Activated CD4-positive, alpha-beta T cell treated with anti-CD3 and anti-CD28 coated beads, Interleukin-2, amount 10 ng/mL, durations not matched to agents 7 days and 5 days (primary cell): ENCODE data around the gene DUS4L. TPM values are rescaled to one million over a fixed set of nuclear protein-coding genes. Genes with fewer than 3 reads are reported as not detected.
"Not testable (repeated sequence)": the region's sequence is repeated elsewhere in the genome, so short reads cannot be mapped to it uniquely, and the experiment has no call there.

Experiments used
- CTCF ChIA-PET: fragments of 350-600 bp; sonication (Branson Sonifier 250); formaldehyde crosslinking; loops from one replicate; lab custom pipeline; 2021; ENCODE audit warnings: antibody characterized with exemption; lab: Charles Lee
- POLR2A ChIA-PET: fragments of 350-600 bp; sonication (Branson Sonifier 250); formaldehyde crosslinking; loops from one replicate; lab custom pipeline; 2021; ENCODE audit warnings: antibody characterized with exemption; lab: Charles Lee
- DNase-seq: peaks from one replicate; pipeline ENCODE4 v3.0.0-alpha.2; 2020
- H3K27ac Mint-ChIP-seq: one replicate; pipeline ENCODE4 v1.8.0; 2021; ENCODE audit warnings: mild to moderate bottlenecking, moderate library complexity, mixed read lengths
- H3K27me3 Mint-ChIP-seq: one replicate; pipeline ENCODE4 v1.8.0; 2021; ENCODE audit warnings: mixed read lengths
- H3K36me3 Mint-ChIP-seq: one replicate; pipeline ENCODE4 v1.8.0; 2021; ENCODE audit warnings: low read depth, mixed read lengths
- H3K4me1 Mint-ChIP-seq: one replicate; pipeline ENCODE4 v1.8.0; 2021; ENCODE audit warnings: mixed read lengths
- H3K4me3 Mint-ChIP-seq: one replicate; pipeline ENCODE4 v1.8.0; 2021; ENCODE audit warnings: mild to moderate bottlenecking, moderate library complexity, mixed read lengths
- H3K9me3 Mint-ChIP-seq: one replicate; pipeline ENCODE4 v1.8.0; 2021; ENCODE audit warnings: mixed read lengths
- total RNA-seq, 2 experiments: library from RNA; stranded (reverse); gene quantifications; one replicate each; pipeline ENCODE4 v1.2.3, GENCODE V29; 2021

Gene DUS4L, protein sequence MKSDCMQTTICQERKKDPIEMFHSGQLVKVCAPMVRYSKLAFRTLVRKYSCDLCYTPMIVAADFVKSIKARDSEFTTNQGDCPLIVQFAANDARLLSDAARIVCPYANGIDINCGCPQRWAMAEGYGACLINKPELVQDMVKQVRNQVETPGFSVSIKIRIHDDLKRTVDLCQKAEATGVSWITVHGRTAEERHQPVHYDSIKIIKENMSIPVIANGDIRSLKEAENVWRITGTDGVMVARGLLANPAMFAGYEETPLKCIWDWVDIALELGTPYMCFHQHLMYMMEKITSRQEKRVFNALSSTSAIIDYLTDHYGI
- total RNA-seq: 1 to 10 TPM; 7.9 to 9.9 TPM

DNA sequence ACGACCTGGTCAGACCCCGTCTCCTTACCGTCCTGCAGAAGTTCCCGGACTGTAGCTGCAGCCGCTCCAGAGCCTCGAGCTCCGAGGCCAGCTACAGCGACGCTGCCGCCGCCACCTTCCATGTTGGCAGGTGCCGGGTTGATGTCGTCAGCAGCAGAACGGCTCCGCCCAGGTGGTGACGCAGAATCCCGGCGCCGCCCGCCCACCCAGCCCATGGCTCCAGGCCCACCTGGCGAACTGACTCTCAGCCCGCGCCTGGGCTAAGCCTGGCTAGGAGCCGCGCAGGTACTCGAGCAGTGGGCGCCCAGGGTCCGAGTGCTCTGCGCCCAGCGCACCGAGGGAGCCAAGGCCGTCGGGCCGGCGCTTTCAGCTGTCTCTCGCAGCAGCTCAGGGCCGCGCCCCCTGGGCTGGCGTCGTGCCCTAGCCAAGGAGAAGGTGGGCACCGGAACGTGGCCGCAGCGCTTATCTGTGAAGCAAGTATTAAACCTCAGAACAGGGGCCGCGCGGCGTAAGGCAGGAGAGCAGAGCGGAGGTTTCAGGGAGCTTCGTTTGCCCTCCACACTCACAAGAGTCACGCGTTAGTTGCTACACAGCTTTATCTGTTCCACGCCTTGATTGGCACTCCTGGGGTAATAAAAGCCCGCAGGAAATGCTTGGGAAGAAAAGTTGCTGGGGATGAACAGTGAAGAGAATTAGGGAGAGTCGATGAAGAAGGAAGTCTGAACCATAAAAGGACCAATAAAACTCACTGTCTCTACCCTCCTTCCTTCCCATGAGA lies at the start of gene DUS4L, which contains the start of gene COG5:
DUS4L (plus strand) TSS at position 197 of the 778 bp plus-strand sequence. CDS start 3,100 bp downstream, outside the sequence.
COG5 (minus strand) TSS at position 146 of the 778 bp plus-strand sequence; CDS start at position 122, 24 bp downstream.
- Mint-ChIP-seq H3K36me3 (peaks cover 11% of the 10 kb centered on the region), H3K27ac (peak within 1 kb of the TSS; percentile 95), H3K9me3 (no peaks in the 10 kb centered on the region), H3K4me3 (peak within 1 kb of the TSS; percentile 82), H3K4me1 (peaks cover 60% of the 10 kb centered on the region), H3K27me3 (no peaks in the 10 kb centered on the region)
- POLR2A ChIA-PET: interaction anchor here (0.6 kb wide), 1 partner anchor 311 kb away, joined by 5 read pairs; no protein-coding TSS in a partner anchor
- peak; percentile 85 for DNase-seq
- CTCF ChIA-PET: interaction anchor here (0.6 to 1.3 kb wide), 7 partner anchors 13 to 180 kb away, joined by 3 to 4 read pairs (median 3); partner anchors contain the start of gene CBLL1

DNA sequence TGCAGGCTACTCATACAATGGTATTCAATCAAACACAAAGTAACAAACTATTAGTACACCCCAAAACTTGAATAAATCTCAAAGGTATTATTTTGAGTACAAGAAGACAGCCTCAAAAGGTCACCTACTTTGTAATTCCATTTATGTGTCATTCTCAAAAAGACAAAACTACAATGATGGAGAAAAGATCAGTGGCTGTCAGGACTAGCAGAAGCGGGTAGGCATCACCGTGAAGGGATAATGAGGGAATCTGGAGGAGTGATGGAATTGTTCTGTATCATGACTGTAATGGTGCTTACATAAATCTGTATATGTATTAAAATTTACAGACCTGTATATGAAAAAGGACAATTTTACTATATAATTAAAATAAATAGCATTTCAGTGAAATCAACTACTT lies 37.1 kb upstream of the DUS4L start:
- ChIA-PET POLR2A (no interaction called here), CTCF (no interaction called here)
- H3K9me3 Mint-ChIP-seq: peaks cover 3% of the 10 kb centered on the region
- H3K4me1 Mint-ChIP-seq: no peaks in the 10 kb centered on the region
- H3K4me3 Mint-ChIP-seq: no peak overlapping the region
- no peak overlapping the region for H3K27ac Mint-ChIP-seq
- peaks cover 27% of the 10 kb centered on the region for H3K36me3 Mint-ChIP-seq
- no peak for DNase-seq
- no peaks in the 10 kb centered on the region for H3K27me3 Mint-ChIP-seq

DNA sequence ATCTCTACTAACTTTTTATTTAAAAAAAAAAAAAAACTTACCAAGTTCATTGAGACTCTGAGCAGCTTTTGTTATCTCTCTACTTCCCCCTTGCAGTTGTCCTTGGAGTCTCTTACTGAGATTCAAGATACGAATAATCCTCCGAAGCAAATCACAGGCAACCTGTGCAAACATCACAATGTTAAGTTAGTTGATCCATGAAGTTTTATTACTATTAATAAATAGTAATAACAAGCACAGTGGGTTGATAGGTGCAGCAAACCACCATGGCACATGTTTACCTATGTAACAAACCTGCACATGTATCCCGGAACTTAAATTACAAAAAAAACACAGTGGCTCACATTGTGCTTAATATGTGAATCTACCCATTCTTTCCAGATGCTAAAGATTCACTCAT lies 36.6 kb upstream of the DUS4L start:
- no peak overlapping the region for H3K4me3 Mint-ChIP-seq
- CTCF ChIA-PET: interaction anchor here (0.6 kb wide), 1 partner anchor 368 kb away, joined by 3 read pairs; no protein-coding TSS in a partner anchor
- peaks cover 23% of the 10 kb centered on the region for H3K36me3 Mint-ChIP-seq
- POLR2A ChIA-PET: no interaction called here
- no peak for DNase-seq
- no peaks in the 10 kb centered on the region for H3K4me1 Mint-ChIP-seq
- no peaks in the 10 kb centered on the region for H3K9me3 Mint-ChIP-seq
- no peaks in the 10 kb centered on the region for H3K27me3 Mint-ChIP-seq
- no peak overlapping the region for H3K27ac Mint-ChIP-seq

DNA sequence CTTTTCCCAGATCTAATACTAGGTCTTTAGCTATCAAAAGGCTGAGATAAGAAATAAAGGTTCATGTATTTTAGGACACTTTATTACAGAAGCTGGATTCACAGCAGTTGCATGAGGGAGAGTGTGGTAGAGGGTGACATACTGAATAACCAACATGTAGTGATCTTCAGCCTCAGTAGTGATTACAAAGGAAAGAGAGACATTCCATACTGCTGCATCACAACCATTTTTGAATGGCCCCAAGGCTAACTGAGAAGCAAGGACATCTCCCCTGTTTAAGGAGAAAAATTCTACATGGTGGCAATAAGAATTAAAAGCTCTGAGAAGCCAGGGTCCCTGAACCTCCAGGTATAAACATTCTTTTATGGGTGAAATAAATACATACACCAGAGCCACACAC lies 35.3 kb upstream of the DUS4L start:
- H3K9me3 Mint-ChIP-seq: no peaks in the 10 kb centered on the region
- H3K36me3 Mint-ChIP-seq: peaks cover 27% of the 10 kb centered on the region
- no peak overlapping the region for H3K27ac Mint-ChIP-seq
- no peak for DNase-seq
- no peak overlapping the region for H3K4me3 Mint-ChIP-seq
- H3K4me1 Mint-ChIP-seq: peaks cover 2% of the 10 kb centered on the region
- CTCF ChIA-PET: no interaction called here
- POLR2A ChIA-PET: no interaction called here
- no peaks in the 10 kb centered on the region for H3K27me3 Mint-ChIP-seq

DNA sequence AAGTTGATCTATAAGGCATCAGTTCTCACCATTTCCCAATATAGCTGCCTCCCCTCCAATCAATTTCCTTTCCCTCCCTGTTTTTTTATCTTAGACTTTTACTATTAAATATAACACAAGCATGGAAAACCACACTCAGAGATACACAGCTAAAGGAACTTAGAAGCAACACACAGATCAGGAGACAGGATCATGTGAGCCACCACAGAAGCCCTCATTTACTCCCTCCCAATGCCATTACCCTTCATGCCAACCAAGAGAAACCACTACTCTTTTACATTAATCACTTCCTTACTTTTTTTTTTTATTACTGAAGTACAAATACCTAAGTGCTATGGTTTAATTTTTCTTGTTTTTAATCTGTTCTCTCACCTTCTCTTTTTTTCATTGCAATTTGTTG lies 33.0 kb upstream of the DUS4L start:
- H3K4me1 Mint-ChIP-seq: peaks cover 9% of the 10 kb centered on the region
- no peak for DNase-seq
- H3K27me3 Mint-ChIP-seq: no peaks in the 10 kb centered on the region
- POLR2A ChIA-PET: no interaction called here
- H3K27ac Mint-ChIP-seq: no peak overlapping the region
- H3K36me3 Mint-ChIP-seq: peaks cover 39% of the 10 kb centered on the region
- peaks cover 11% of the 10 kb centered on the region for H3K9me3 Mint-ChIP-seq
- CTCF ChIA-PET: interaction anchor here (0.7 kb wide), 1 partner anchor 586 kb away, joined by 4 read pairs; no protein-coding TSS in a partner anchor
- H3K4me3 Mint-ChIP-seq: no peak overlapping the region

DNA sequence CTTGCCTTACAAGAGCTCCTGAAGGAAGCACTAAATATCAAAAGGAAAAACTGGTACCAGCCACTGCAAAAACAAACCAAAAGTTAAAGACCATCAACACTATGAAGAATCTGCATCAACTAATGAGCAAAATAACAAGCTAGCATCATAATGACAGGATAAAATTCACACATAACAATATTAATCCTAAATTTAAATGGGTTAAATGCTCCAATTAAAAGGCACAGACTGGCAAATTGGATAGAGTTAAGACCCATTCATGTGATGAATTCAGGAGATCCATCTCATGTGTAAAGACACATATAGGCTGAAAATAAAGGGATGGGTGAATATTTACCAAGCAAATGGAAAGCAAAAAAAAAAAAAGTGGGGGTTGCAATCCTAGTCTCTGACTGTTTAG lies 29.6 kb upstream of the DUS4L start:
- no peak overlapping the region for H3K4me3 Mint-ChIP-seq
- peaks cover 51% of the 10 kb centered on the region for H3K36me3 Mint-ChIP-seq
- CTCF ChIA-PET: no interaction called here
- H3K27ac Mint-ChIP-seq: no peak overlapping the region
- DNase-seq: no peak
- no peaks in the 10 kb centered on the region for H3K27me3 Mint-ChIP-seq
- peaks cover 9% of the 10 kb centered on the region for H3K4me1 Mint-ChIP-seq
- peaks cover 11% of the 10 kb centered on the region for H3K9me3 Mint-ChIP-seq
- POLR2A ChIA-PET: no interaction called here

DNA sequence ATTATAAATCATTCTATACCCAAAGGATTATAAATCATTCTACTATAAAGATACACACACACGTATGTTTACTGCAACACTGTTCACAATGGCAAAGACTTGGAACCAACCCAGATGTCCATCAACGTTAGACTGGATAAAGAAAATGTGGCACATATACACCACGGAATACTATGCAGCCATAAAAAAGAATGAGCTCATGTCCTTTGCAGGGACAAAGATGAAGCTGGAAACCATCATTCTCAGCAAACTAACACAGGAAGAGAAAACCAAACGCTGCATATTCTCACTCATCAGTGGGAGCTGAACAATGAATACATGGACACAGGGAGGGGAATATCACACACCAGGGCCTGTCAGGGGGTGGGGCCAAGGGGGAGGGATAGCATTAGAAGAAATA lies 26.5 kb upstream of the DUS4L start:
- Mint-ChIP-seq H3K36me3 (peaks cover 52% of the 10 kb centered on the region), H3K9me3 (peaks cover 11% of the 10 kb centered on the region)
- POLR2A ChIA-PET, DNase-seq, H3K4me3 Mint-ChIP-seq, H3K27ac Mint-ChIP-seq, CTCF ChIA-PET, H3K27me3 Mint-ChIP-seq, H3K4me1 Mint-ChIP-seq: not testable (repeated sequence)

DNA sequence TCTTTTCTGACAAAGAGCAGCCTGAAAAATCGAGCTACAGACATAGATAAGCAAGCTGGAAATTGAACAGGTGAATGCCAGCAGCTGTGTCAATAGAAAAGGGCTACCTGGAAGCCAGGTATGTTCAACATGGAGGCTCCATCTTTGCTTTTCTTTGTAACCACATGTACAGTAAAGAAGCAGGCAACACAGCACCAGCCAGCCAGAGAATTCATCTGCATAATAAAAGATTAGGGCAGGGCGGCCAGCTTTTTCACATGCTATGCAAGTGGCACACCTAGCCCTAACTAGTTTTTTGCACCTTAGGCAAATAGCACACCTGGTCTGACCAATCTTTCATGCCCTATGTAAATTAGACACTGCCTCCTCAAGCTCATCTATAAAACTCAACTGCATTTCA lies 25.8 kb upstream of the DUS4L start:
- DNase-seq: no peak
- no peak overlapping the region for H3K27ac Mint-ChIP-seq
- peaks cover 11% of the 10 kb centered on the region for H3K9me3 Mint-ChIP-seq
- H3K4me3 Mint-ChIP-seq: no peak overlapping the region
- POLR2A ChIA-PET: no interaction called here
- H3K27me3 Mint-ChIP-seq: no peaks in the 10 kb centered on the region
- CTCF ChIA-PET: no interaction called here
- H3K36me3 Mint-ChIP-seq: peaks cover 54% of the 10 kb centered on the region
- H3K4me1 Mint-ChIP-seq: peaks cover 9% of the 10 kb centered on the region

DNA sequence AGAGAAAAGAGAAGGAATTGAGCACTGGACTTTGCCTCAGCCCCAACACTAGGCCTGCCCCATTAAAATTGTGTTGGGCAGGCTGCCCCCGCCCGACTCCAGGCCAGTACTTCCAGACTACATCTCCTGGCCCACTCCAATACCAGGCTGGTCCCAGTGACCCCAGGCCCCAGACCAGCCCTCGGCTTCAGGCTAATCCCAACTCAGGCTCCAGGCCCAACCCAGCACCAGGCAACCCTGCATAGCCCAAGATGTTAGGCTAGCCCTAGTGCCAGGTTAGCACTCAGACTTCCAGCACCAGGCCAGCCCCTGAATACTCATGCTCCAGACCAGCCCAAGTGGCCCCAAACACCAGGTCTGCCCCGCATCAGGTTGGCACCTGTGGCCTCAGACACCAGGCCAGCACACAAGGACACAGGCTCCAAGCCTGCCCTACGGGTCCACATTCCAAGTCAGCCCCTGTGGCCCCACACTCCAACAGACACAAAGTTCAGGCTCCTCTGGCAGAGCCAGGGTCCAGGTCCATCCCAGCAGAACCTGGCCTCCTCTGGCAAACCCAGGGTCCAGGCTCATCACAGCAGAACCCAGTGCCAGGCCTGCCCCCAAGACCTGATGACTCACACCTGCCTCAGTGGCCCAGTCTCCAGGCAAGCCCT lies 20.3 kb upstream of the DUS4L start:
- CTCF ChIA-PET: interaction anchor here (0.6 kb wide), 1 partner anchor 97 kb away, joined by 3 read pairs; no protein-coding TSS in a partner anchor

DNA sequence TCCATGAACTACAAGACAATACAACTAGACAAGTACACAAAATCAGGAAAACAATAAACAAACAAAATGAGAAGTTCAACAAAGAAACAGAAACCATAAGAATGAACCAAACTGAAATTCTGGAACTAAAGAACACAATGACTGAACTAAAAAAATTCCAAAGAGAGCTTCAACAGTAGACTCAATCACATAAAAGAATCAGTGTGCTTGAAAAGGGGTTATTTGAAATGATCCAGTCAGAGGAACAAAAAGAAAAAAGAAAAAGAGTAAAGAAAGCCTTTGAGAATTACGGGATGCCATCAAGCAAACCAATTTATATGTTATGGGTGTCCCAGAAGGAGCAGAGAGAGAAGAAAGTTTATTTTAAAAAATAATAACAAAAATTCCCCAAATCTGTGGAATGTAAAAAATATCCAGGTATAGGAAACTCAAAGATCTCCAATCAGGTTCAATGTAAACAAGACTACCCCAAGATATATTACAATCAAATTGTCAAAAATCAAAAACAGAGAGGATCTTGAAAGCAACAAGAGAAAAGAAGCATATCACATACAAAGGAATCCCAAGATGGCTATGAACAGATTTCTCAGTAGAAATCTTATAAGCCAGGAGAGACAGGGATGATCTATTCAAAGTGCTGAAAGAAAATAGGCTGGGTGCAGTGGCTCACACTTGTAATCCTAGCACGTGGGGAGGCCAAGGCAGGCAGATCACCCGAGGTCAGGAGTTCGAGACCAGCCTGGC lies 18.8 kb upstream of the DUS4L start:
- Mint-ChIP-seq H3K36me3 (peaks cover 58% of the 10 kb centered on the region), H3K27me3 (no peaks in the 10 kb centered on the region), H3K4me3 (no peak overlapping the region), H3K9me3 (peaks cover 15% of the 10 kb centered on the region), H3K4me1 (no peaks in the 10 kb centered on the region), H3K27ac (no peak overlapping the region)
- CTCF ChIA-PET: interaction anchor here (0.7 to 1.1 kb wide), 2 partner anchors 19 to 66 kb away, joined by 3 to 4 read pairs; partner anchors contain the start of genes COG5 and DUS4L
- no peak for DNase-seq
- POLR2A ChIA-PET: no interaction called here

More for the DNA sequence above, 20.3 kb upstream of the DUS4L start:
- Mint-ChIP-seq H3K9me3 (peaks cover 15% of the 10 kb centered on the region), H3K4me3 (no peak overlapping the region), H3K27ac (no peak overlapping the region), H3K27me3 (no peaks in the 10 kb centered on the region), H3K4me1 (no peaks in the 10 kb centered on the region), H3K36me3 (peaks cover 58% of the 10 kb centered on the region)
- POLR2A ChIA-PET: no interaction called here
- DNase-seq: no peak

DNA sequence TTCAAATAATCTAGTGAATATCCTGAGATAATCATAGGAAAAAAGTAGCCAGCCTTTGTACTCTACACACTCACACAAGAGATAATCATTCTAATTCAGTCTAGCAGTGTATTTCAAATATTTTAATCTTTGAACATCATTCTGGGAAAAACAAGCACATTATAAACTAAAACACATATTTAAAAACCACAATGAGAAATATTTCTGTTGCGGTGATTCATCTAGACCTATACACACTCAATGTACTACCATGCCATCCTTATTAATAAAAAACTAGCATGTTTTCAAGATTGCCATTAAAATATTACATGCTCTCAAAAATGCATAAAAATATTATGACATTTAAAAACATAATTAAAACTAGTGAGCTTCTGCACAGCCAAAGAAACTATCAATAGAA lies 11.8 kb upstream of the DUS4L start:
- Mint-ChIP-seq H3K9me3 (peaks cover 2% of the 10 kb centered on the region), H3K27ac (no peak overlapping the region), H3K4me1 (peaks cover 13% of the 10 kb centered on the region), H3K4me3 (no peak overlapping the region), H3K27me3 (no peaks in the 10 kb centered on the region), H3K36me3 (peaks cover 59% of the 10 kb centered on the region)
- no peak for DNase-seq
- POLR2A ChIA-PET: no interaction called here
- CTCF ChIA-PET: no interaction called here

DNA sequence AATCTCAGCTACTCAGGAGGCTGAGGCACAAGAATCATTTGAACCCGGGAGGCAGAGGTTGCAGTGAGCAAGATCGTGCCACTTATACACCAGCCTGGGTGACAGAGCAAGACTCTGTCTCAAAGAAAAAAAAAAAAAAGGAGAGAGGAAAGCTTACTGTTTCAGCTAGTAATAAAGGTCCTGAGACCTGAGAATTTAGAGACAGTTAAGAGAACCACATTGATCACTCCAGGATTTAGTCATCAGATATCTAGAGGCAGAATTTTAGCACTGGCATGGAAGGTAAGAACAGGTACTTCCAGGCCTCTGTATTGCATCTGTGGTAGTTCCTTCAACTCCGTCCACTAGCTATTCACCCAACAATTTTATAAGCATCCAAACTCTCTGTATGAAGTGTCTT lies 7.9 kb upstream of the DUS4L start:
- no peak for DNase-seq
- CTCF ChIA-PET: interaction anchor here (0.6 kb wide), 1 partner anchor 18 kb away, joined by 3 read pairs; no protein-coding TSS in a partner anchor
- no peak overlapping the region for H3K4me3 Mint-ChIP-seq
- H3K36me3 Mint-ChIP-seq: peaks cover 46% of the 10 kb centered on the region
- POLR2A ChIA-PET: interaction anchor here (0.7 kb wide), 1 partner anchor 16 kb away, joined by 3 read pairs; no protein-coding TSS in a partner anchor
- peaks cover 33% of the 10 kb centered on the region for H3K4me1 Mint-ChIP-seq
- H3K27ac Mint-ChIP-seq: no peak overlapping the region
- H3K27me3 Mint-ChIP-seq: no peaks in the 10 kb centered on the region
- no peaks in the 10 kb centered on the region for H3K9me3 Mint-ChIP-seq
